Measurements from ENCODE around the gene KLK3.

Gene KLK3

GRCh38 chr19:50909240-50910070 lies 54.7 kb downstream of the KLK3 start:
- TF ChIP-seq CREB1 (IDR thresholded peaks at IDR 0.05; ENCODE audit: low read depth) (no peak), CEBPB (IDR thresholded peaks at IDR 0.05) (no peak), YY1 (IDR thresholded peaks at IDR 0.05; ENCODE audit: low read depth) (no peak), TEAD4 (IDR thresholded peaks at IDR 0.05) (no peak), EP300 (IDR thresholded peaks at IDR 0.05; ENCODE audit: borderline replicate concordance) (no peak), TAF1 (IDR thresholded peaks at IDR 0.05; ENCODE audit: low read depth) (no peak), RAD21 (IDR thresholded peaks at IDR 0.05; ENCODE audit: low read depth) (no peak), USF1 (IDR thresholded peaks at IDR 0.05) (no peak), TCF12 (IDR thresholded peaks at IDR 0.05; ENCODE audit: low read depth) (no peak)
- TF ChIP-seq, protein P1, sequence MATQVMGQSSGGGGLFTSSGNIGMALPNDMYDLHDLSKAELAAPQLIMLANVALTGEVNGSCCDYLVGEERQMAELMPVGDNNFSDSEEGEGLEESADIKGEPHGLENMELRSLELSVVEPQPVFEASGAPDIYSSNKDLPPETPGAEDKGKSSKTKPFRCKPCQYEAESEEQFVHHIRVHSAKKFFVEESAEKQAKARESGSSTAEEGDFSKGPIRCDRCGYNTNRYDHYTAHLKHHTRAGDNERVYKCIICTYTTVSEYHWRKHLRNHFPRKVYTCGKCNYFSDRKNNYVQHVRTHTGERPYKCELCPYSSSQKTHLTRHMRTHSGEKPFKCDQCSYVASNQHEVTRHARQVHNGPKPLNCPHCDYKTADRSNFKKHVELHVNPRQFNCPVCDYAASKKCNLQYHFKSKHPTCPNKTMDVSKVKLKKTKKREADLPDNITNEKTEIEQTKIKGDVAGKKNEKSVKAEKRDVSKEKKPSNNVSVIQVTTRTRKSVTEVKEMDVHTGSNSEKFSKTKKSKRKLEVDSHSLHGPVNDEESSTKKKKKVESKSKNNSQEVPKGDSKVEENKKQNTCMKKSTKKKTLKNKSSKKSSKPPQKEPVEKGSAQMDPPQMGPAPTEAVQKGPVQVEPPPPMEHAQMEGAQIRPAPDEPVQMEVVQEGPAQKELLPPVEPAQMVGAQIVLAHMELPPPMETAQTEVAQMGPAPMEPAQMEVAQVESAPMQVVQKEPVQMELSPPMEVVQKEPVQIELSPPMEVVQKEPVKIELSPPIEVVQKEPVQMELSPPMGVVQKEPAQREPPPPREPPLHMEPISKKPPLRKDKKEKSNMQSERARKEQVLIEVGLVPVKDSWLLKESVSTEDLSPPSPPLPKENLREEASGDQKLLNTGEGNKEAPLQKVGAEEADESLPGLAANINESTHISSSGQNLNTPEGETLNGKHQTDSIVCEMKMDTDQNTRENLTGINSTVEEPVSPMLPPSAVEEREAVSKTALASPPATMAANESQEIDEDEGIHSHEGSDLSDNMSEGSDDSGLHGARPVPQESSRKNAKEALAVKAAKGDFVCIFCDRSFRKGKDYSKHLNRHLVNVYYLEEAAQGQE (IDR thresholded peaks at IDR 0.05; ENCODE audit: low read depth): no peak
- TF ChIP-seq, protein P2, sequence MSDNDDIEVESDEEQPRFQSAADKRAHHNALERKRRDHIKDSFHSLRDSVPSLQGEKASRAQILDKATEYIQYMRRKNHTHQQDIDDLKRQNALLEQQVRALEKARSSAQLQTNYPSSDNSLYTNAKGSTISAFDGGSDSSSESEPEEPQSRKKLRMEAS (IDR thresholded peaks at IDR 0.05): no peak

Data from Ishikawa (cell line).